AG04450 (cell line): Measurements from ENCODE around the gene CHL1. TPM values are rescaled to one million over a fixed set of nuclear protein-coding genes. Genes with fewer than 3 reads are reported as not detected.
A peak's percentile ranks its signal among the peaks of the same experiment; 100 is the strongest.

Experiments used
- CTCF ChIA-PET: fragments of 300-600, 350-600 bp; formaldehyde crosslinking; extraction: SDS; loops from one replicate; lab custom pipeline; 2022; ENCODE audit warnings: antibody characterized with exemption, inconsistent platforms; lab: Charles Lee
- POLR2A ChIA-PET: fragments of 350-600 bp; formaldehyde crosslinking; extraction: SDS; loops from one replicate; lab custom pipeline; 2021; ENCODE audit warnings: antibody characterized with exemption, inconsistent platforms; lab: Yijun Ruan, JAX
- DNase-seq: peaks from one replicate; pipeline ENCODE4 v3.0.0-alpha.2; 2011; ENCODE audit warnings: low read depth, low spot score
- H3K27ac ChIP-seq: one replicate; pipeline ENCODE4 v1.5.1; 2012; ENCODE audit warnings: low read depth, low read length, control low read depth
- H3K27me3 ChIP-seq: one replicate; pipeline ENCODE4 v1.6.0; 2012; ENCODE audit warnings: low read length; ENCODE audit not compliant: control insufficient read depth, insufficient read depth
- H3K4me3 ChIP-seq: 2 replicates; pipeline ENCODE4 v1.5.1; 2011; ENCODE audit warnings: mild to moderate bottlenecking, low read depth, low read length, control low read depth
- H3K9me3 ChIP-seq: 2 replicates; pipeline ENCODE4 v1.5.1; 2012; ENCODE audit warnings: low read length; ENCODE audit not compliant: control insufficient read depth, insufficient read depth
- polyA plus RNA-seq: library from polyadenylated mRNA; depleted of rRNA; stranded (reverse); fragments of >200 nt; gene quantifications from 2 replicates; pipeline ENCODE4 v1.2.3, GENCODE V29; 2011
- TF ChIP-seq, protein P1 (sequence below): IDR thresholded peaks from 2 replicates; pipeline ENCODE4 v1.5.1; 2011; ENCODE audit warnings: low read depth, low read length, control low read depth, inconsistent platforms

CHL1 gene
- polyA plus RNA-seq, 1 experiment: 0.40 TPM

DNA sequence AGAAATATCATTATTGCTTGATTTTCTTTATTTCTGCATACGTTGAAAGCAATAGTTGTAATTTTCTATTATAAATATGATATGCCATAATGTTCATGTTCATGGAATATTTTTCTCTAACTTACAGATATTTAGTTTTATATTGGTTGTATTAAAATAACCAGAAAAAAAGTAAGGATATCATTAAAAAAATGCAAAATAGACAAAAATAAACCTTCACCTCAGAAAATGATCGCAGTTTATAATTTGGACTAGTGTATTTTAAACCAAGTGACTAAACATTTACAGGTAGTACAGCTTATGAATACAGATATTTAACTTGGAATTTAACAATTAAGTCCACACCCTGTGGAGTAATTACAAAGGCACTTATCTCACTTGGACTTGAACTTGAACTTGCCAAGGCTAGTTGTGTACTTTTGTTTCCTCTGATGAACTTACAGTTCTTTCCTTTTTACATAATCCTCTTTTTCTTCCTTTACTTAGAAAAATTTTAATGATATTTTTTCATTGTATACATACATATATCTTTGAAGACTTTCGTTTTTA is 156.7 kb downstream of the CHL1 start:
- H3K9me3 ChIP-seq: no peaks in the 10 kb centered on the region
- no peak overlapping the region for H3K4me3 ChIP-seq
- ChIA-PET CTCF (interaction anchor here (0.5 to 5.4 kb wide), 29 partner anchors 9 to 330 kb away, joined by 3 to 114 read pairs (median 7); no protein-coding TSS in a partner anchor), POLR2A (no interaction called here)
- H3K27ac ChIP-seq: no peak overlapping the region
- no peak for DNase-seq
- no peaks in the 10 kb centered on the region for H3K27me3 ChIP-seq
- TF ChIP-seq, protein P1, sequence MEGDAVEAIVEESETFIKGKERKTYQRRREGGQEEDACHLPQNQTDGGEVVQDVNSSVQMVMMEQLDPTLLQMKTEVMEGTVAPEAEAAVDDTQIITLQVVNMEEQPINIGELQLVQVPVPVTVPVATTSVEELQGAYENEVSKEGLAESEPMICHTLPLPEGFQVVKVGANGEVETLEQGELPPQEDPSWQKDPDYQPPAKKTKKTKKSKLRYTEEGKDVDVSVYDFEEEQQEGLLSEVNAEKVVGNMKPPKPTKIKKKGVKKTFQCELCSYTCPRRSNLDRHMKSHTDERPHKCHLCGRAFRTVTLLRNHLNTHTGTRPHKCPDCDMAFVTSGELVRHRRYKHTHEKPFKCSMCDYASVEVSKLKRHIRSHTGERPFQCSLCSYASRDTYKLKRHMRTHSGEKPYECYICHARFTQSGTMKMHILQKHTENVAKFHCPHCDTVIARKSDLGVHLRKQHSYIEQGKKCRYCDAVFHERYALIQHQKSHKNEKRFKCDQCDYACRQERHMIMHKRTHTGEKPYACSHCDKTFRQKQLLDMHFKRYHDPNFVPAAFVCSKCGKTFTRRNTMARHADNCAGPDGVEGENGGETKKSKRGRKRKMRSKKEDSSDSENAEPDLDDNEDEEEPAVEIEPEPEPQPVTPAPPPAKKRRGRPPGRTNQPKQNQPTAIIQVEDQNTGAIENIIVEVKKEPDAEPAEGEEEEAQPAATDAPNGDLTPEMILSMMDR: no peak

DNA sequence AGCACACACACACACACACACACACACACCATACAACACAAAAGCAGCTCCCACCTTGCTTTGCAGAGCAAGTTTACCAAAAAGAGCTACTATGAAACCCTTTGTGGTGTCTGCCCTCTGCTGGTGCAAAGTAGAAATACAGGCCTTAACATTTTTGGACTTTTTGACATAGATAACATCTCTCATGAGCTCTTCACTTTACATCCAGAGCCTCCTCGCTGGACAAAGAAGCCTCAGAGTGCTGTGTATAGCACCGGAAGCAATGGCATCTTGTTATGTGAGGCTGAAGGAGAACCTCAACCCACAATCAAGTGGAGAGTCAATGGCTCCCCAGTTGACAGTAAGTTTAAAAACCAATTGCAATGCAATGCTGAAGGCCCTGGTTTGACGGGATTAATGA is 157.9 kb downstream of the CHL1 start:
- TF ChIP-seq, protein P1: peak; percentile 88
- Histone ChIP-seq H3K27ac (no peak overlapping the region), H3K4me3 (no peak overlapping the region), H3K27me3 (no peaks in the 10 kb centered on the region), H3K9me3 (no peaks in the 10 kb centered on the region)
- ChIA-PET POLR2A (interaction anchor here (1.1 kb wide), 1 partner anchor 111 kb away, joined by 6 read pairs; no protein-coding TSS in a partner anchor), CTCF (interaction anchor here (0.7 to 5.4 kb wide), 83 partner anchors 9 to 339 kb away, joined by 3 to 114 read pairs (median 5); partner anchors contain the start of gene CHL1)
- DNase-seq: peak; percentile 29

DNA sequence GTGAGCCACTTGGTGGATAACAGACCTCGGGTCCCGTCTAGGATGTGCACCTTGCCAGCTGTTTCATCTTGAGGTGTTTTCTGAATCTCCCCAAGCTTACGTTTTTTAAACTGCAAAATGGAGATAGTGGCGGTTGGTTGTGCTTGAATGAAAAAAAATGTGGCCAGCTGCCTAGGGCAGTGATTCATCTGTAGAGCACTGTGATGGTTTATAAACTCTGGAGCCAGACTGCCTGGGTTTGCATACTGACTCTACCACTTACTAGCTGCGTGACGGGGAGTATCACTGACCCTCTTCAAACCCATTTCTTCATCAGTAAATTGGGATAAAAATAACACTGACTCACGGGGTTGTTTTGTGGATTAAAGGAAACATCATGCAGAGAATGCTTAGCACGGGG is 159.1 kb downstream of the CHL1 start:
- CTCF ChIA-PET: interaction anchor here (1.1 to 5.4 kb wide), 11 partner anchors 11 to 313 kb away, joined by 4 to 114 read pairs (median 14); no protein-coding TSS in a partner anchor
- TF ChIP-seq, protein P1: no peak

DNA sequence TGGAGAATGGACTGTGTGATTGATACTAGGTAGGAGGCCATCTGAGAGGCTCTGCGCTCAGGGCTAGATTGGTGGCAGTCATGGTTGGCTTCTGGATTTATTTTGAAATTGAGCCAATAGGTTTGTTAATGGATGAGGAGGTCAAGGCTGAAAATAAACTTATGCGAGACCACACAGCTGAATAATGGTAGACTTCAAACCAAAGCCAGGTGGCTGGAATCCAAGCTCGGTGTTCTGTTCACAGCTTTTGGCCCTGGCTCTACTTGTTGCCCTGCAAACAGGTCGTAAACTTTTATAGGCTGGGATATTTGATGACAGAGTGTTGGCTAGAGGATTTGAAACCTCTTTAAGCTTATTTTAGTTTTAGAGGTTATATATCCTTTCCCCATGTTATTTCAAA is 160.4 kb downstream of the CHL1 start:
- DNase-seq: no peak
- H3K9me3 ChIP-seq: no peaks in the 10 kb centered on the region
- ChIA-PET POLR2A (no interaction called here), CTCF (interaction anchor here (0.5 to 1.6 kb wide), 3 partner anchors 19 to 315 kb away, joined by 3 to 10 read pairs (median 3); no protein-coding TSS in a partner anchor)
- H3K27me3 ChIP-seq: no peaks in the 10 kb centered on the region
- TF ChIP-seq, protein P1: no peak
- no peak overlapping the region for H3K4me3 ChIP-seq
- H3K27ac ChIP-seq: no peak overlapping the region

More for the DNA sequence above, 159.1 kb downstream of the CHL1 start:
- DNase-seq: peak; percentile 76
- H3K4me3 ChIP-seq: no peak overlapping the region; the same call in 1 of the 2 replicates
- no peaks in the 10 kb centered on the region for H3K27me3 ChIP-seq
- POLR2A ChIA-PET: interaction anchor here (0.6 to 1.3 kb wide), 2 partner anchors 10 to 112 kb away, joined by 3 to 5 read pairs; no protein-coding TSS in a partner anchor
- H3K9me3 ChIP-seq: no peaks in the 10 kb centered on the region
- H3K27ac ChIP-seq: peak overlapping the region; percentile 47

DNA sequence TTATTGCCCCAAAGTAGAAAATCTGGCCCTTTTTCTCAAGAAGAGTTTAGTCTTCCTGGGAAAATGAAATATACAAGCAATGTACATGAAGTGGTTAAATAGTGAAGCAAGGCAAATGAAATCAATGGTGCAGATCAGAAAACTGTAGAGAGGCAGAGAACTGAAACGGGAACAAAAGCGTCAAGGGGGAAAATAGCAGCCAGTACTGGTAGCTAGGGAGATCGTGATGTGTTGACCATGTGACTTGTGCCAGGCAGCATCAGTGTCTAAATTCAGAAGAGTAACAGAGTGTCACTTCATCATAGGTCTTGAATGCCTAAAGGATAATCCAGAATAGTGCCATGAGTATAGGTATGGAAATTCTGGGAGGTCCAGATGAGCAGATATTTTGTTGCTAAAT is 163.1 kb downstream of the CHL1 start:
- no peaks in the 10 kb centered on the region for H3K9me3 ChIP-seq
- no peak for DNase-seq
- no peaks in the 10 kb centered on the region for H3K27me3 ChIP-seq
- H3K27ac ChIP-seq: no peak overlapping the region
- ChIA-PET CTCF (no interaction called here), POLR2A (no interaction called here)
- H3K4me3 ChIP-seq: no peak overlapping the region
- TF ChIP-seq, protein P1: no peak
